Measurements from ENCODE around the gene ERP27.

ERP27 gene

DNA sequence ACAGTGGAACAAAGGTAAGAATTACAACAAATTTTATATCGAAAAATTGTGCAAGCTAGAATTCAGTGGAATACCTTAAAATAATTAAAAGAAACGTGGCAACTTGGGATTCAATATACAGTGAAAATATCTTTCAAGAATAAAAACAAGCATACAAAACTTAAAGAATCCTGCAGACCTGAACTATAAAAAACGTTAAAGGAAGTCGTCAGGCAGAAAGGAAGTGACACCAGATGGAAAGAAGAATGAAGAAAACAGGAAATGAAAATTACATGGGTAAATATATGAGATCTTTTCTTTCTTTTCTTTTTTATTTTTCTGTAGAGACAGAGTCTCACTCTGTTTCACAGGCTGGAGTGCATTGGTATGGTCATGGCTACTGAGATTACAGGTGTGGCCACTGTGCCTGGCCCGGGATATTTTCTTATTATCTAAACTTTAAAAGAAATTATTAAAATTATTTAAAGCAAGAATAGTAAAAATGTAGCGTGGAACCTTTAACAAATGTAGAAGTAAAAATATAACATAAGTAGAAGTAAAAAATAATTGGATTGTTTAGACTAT is 57.4 kb downstream of the ERP27 start:
- TF ChIP-seq ZFX (IDR thresholded peaks at IDR 0.05) = no peak
- TF ChIP-seq, protein P1, sequence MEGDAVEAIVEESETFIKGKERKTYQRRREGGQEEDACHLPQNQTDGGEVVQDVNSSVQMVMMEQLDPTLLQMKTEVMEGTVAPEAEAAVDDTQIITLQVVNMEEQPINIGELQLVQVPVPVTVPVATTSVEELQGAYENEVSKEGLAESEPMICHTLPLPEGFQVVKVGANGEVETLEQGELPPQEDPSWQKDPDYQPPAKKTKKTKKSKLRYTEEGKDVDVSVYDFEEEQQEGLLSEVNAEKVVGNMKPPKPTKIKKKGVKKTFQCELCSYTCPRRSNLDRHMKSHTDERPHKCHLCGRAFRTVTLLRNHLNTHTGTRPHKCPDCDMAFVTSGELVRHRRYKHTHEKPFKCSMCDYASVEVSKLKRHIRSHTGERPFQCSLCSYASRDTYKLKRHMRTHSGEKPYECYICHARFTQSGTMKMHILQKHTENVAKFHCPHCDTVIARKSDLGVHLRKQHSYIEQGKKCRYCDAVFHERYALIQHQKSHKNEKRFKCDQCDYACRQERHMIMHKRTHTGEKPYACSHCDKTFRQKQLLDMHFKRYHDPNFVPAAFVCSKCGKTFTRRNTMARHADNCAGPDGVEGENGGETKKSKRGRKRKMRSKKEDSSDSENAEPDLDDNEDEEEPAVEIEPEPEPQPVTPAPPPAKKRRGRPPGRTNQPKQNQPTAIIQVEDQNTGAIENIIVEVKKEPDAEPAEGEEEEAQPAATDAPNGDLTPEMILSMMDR (conservative IDR thresholded peaks at IDR 0.05) = no peak
- no peak overlapping the region for H3K27ac ChIP-seq

DNA sequence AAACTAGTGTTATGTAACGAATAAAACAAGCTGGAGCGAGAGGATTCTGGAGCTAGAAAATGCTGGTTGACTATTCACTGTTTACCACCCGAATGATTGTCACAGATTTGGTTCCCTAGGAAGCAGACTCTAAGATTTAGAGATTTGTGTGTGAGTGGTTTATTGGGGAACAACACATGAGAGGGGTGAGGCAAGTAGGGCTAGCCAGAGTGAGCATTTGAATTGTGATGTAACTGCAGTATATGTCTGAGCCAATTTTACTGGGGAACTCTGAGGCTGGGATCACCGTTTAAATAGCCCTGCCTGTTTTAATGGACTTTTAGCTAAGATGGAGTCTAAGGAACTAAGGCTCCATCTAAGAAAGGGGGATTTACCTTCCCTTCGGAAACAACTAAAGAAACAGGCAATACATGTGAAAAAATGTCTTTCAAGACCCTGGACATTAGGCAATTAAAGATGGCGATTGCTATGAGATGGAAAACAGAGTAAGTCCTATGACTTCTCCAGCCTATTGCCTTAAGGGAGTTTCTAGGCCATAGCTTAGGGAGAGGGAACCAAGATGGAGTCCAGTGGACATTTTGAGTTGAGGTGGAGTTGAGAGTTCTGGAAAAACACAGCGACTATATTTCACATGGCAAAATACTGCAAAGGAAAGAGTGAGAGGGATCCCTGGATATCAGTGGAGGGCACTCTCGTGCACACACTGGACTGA is 59.0 kb downstream of the ERP27 start:
- H3K27ac ChIP-seq = no peak overlapping the region
- no peak for TF ChIP-seq ZFX (IDR thresholded peaks at IDR 0.05)
- TF ChIP-seq, protein P1 (conservative IDR thresholded peaks at IDR 0.05) = no peak

DNA sequence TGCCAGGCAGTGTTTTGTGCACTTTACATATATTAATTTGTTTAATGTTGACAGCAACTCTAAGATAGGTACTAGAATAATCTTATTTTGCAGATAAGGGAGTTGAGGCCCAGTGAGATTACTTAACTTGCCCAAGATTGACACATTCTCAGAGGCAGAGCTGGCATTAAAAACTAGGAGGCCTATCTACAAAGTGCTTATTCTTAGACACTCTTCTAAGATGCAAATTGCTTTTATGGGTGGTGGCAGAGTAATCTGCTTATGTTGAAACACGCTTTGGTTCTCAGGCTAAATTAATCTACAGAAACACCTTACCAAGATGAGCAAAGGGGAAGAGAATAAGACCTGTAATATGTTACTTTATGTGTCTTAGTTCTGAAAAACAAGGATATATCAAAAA is 59.8 kb downstream of the ERP27 start:
- no peak overlapping the region for H3K27ac ChIP-seq
- TF ChIP-seq, protein P1 (conservative IDR thresholded peaks at IDR 0.05) = no peak
- no peak for TF ChIP-seq ZFX (IDR thresholded peaks at IDR 0.05)

DNA sequence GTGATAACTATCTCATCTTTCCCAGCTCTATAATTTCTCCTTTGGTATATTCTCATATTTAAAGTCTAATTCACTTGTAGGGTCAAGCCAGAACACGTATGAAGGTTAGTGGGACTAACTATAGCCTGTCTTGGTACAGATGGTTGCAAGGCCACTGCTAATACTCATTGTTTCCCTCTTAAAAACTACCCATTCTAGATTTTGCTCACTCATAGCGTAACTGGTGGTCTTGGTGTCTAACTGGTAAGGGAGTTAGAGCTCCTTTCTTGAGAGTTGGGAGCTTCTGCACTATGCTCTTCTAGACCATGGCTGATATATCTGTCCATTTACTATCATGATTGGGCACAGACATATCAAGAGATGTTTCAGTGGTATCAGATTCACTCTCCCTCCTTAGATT is 61.5 kb downstream of the ERP27 start:
- no peak overlapping the region for H3K27ac ChIP-seq
- TF ChIP-seq, protein P1 (conservative IDR thresholded peaks at IDR 0.05) = no peak
- no peak for TF ChIP-seq ZFX (IDR thresholded peaks at IDR 0.05)

DNA sequence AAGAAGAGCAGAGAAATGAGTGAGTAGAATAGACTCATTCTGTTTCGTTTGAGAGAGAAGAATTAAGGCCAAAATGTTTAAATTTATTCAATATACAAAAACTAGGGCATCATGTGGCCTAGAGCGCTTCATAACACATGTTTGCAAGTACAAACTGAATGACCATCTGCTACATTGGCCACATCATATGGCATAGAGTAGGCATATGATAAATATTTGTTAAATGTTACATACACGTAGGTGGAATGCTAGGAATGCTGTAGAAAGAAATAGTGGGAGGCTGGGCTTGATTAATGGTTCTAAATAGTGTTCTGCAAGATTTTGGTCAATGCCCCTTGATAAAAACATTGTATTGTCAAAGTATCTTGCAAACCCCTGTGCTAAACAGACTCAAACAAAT is 63.5 kb downstream of the ERP27 start:
- H3K27ac ChIP-seq = no peak overlapping the region
- TF ChIP-seq, protein P1 (conservative IDR thresholded peaks at IDR 0.05) = no peak
- TF ChIP-seq ZFX (IDR thresholded peaks at IDR 0.05) = no peak

DNA sequence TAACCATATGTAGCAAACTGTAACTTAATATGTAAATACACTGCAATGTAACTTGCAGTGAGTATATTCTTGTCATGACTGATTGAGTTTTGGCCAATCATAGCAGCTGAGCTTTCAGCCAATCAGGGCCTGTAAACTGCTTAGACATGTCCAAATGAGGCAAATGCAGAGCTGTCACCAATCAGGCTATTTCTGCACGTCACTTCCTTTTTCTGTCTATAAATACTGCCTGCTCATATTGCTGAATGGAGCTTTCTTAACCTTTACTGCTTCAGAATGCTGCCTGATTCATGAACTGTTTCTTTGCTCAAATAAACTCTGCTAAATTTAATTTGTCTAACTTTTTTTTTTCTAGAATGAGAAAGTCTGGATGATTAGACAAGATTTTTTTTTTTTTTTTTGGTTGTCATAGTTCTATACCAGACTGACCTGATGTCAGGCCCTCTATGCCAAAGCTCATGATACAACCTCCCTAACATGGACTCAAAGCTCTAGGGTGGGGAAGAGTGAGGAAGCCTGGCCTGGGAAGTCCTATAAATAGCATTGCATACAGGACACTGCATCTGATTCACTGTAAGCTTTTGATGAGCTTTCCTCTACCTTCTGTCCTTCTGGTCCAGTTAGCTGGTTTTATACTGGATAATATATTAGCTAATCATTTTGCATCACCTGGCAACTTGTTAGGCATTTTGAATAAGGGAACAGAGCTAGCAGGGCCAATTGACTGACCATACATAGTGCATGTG is 64.7 kb downstream of the ERP27 start:
- TF ChIP-seq, protein P1 (conservative IDR thresholded peaks at IDR 0.05) = no peak
- TF ChIP-seq ZFX (IDR thresholded peaks at IDR 0.05) = no peak
- no peak overlapping the region for H3K27ac ChIP-seq

DNA sequence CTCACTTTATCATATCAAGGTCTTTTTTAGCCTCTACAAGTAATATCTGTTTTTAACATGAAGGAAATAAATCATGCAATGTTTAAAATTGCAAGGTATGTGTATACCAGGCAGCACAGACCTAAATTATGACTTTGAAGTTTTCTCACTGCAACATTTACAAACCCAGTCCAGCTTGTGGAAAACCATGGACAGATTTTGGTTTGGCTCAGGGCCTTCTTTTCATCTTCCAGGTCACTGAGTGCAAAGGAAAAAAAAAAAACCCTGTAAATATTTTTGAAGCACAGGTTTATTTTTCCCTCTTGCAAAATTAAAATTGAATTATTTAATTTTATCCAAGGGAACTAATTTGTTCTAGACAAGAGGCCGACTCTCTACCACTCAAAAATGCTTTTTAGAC is 66.5 kb downstream of the ERP27 start:
- H3K27ac ChIP-seq = no peak overlapping the region
- TF ChIP-seq, protein P1 (conservative IDR thresholded peaks at IDR 0.05) = no peak
- no peak for TF ChIP-seq ZFX (IDR thresholded peaks at IDR 0.05)
